HepG2 (cell line): Measurements from ENCODE around the gene IQCN. TPM values are rescaled to one million over a fixed set of nuclear protein-coding genes. Genes with fewer than 3 reads are reported as not detected.

Source experiments
- FOXK1 ChIP-seq: sonication (generic); formaldehyde crosslinking; IDR thresholded peaks from 2 replicates; pipeline ENCODE4 v1.4.0; 2020; ENCODE audit warnings: low read depth, missing genetic modification reagents, borderline replicate concordance
- FOXO1 ChIP-seq: sonication (generic); formaldehyde crosslinking; IDR thresholded peaks from 2 replicates; pipeline ENCODE4 v1.4.0; 2020; ENCODE audit warnings: missing genetic modification reagents
- POGZ ChIP-seq: sonication (generic); formaldehyde crosslinking; IDR thresholded peaks from 2 replicates; pipeline ENCODE4 v1.4.0; 2020; ENCODE audit warnings: mild to moderate bottlenecking, missing genetic modification reagents
- POLR2A ChIP-seq, 2 experiments: IDR thresholded peaks; 2 replicates each; pipeline ENCODE4 v1.6.1; 2011; ENCODE audit warnings: low read depth in 2 of 2, low read length in 2 of 2, mild to moderate bottlenecking in 1 of 2, moderate library complexity in 1 of 2; ENCODE audit not compliant: insufficient read depth in 1 of 2
- SP5 ChIP-seq: IDR thresholded peaks from 2 replicates; pipeline ENCODE4 v1.6.1; 2016; ENCODE audit warnings: low read depth, borderline replicate concordance
- ZBTB7B ChIP-seq: sonication (generic); formaldehyde crosslinking; IDR thresholded peaks from 2 replicates; pipeline ENCODE4 v1.4.0; 2020; ENCODE audit warnings: missing genetic modification reagents
- ZNF256 ChIP-seq: sonication (generic); formaldehyde crosslinking; conservative IDR thresholded peaks from 2 replicates; pipeline ENCODE4 v1.4.0; 2020; ENCODE audit warnings: missing genetic modification reagents
- ZNF33B ChIP-seq: sonication (generic); formaldehyde crosslinking; IDR thresholded peaks from 2 replicates; pipeline ENCODE4 v1.5.1; 2020; ENCODE audit warnings: mild to moderate bottlenecking, missing genetic modification reagents
- ZNF703 ChIP-seq: sonication (generic); formaldehyde crosslinking; IDR thresholded peaks from 2 replicates; pipeline ENCODE4 v1.5.1; 2020; ENCODE audit warnings: missing genetic modification reagents, mild to moderate bottlenecking, moderate library complexity, borderline replicate concordance
- ZNF883 ChIP-seq: sonication (generic); formaldehyde crosslinking; IDR thresholded peaks from 2 replicates; pipeline ENCODE4 v1.5.1; 2020; ENCODE audit warnings: mild to moderate bottlenecking, missing genetic modification reagents; ENCODE audit errors: not compliant biosample characterization
- polyA plus RNA-seq, 8 experiments: library from polyadenylated mRNA; depleted of rRNA in 3 of 8; stranded (reverse) in 7 of 8; unstranded in 1 of 8; fragments of >200 nt; fragmentation: Illumina TruSeq in 4 of 8; extraction: Trizol in 4 of 8; gene quantifications; 2 replicates each; pipeline versions ENCODE4 v1.2.1 to v1.2.3, GENCODE V29; 2011 to 2016; ENCODE audit warnings: low read depth in 4 of 8, missing spikeins in 1 of 8, mixed read lengths in 1 of 8; ENCODE audit not compliant: insufficient read depth in 1 of 8
- total RNA-seq, 5 experiments: library from RNA; depleted of rRNA; stranded (reverse); fragments of >200 nt; fragmentation: Illumina TruSeq; extraction: Trizol; gene quantifications; 2 replicates each; pipeline ENCODE4 v1.2.3, GENCODE V29; 2016; ENCODE audit warnings: low read depth in 1 of 5
- TF ChIP-seq, protein P1 (sequence below): sonication (generic); formaldehyde crosslinking; IDR thresholded peaks from 2 replicates; pipeline ENCODE4 v1.4.0; 2020; ENCODE audit warnings: missing genetic modification reagents
- TF ChIP-seq, protein P2 (sequence below): sonication (generic); formaldehyde crosslinking; IDR thresholded peaks from 2 replicates; pipeline ENCODE4 v1.4.0; 2020; ENCODE audit warnings: mild to moderate bottlenecking, missing genetic modification reagents
- TF ChIP-seq, protein P3 (sequence below): sonication (generic); formaldehyde crosslinking; IDR thresholded peaks from 2 replicates; pipeline ENCODE4 v1.4.0; 2020; ENCODE audit warnings: missing genetic modification reagents
- TF ChIP-seq, protein P4 (sequence below): sonication (generic); formaldehyde crosslinking; IDR thresholded peaks from 2 replicates; pipeline ENCODE4 v1.4.0; 2020; ENCODE audit warnings: mild to moderate bottlenecking, missing genetic modification reagents
- TF ChIP-seq, protein P5 (sequence below): sonication (generic); formaldehyde crosslinking; IDR thresholded peaks from 2 replicates; pipeline ENCODE4 v1.5.0; 2020; ENCODE audit warnings: missing genetic modification reagents
- TF ChIP-seq, protein P6 (sequence below): sonication (generic); formaldehyde crosslinking; IDR thresholded peaks from 2 replicates; pipeline ENCODE4 v1.4.0; 2020; ENCODE audit warnings: mild to moderate bottlenecking, missing genetic modification reagents

IQCN gene
- total and polyA plus RNA-seq, 2 of the 13 experiments (the other 11 are each of a cell fraction or from before 2014, with no cell fraction given): 0.04 to 0.18 TPM

DNA sequence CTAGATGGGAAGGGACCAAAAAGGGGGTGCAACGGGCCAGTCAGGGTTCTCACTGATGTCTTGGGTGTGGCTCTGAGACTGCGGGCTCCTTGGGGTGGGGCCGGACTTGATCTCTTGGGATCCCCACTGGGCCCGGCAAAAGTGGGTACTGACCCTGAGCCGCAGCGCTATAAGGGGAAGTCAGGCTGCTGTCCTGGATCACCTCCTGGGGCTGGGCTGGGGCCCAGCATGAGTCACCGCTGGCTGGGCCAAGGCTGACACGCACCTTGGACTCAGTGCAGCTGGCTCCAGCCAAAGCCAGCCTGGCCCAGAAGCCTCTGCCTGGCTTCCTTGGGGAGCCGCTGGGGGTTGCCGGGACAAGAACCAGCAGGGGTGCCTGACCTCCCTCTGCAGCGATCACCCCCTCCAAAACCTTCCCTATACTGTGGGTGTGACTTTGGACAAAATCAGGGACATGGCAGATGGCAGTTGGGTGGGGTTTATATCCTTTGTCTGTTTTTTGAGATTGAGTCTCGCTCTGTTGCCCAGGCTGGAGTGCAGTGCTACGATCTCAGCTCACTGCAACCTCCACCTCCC lies 617 bp upstream of the IQCN start (continued):
- TF ChIP-seq ZNF883 (CRISPR knock-in tag) (no peak), FOXK1 (CRISPR knock-in tag) (no peak), ZBTB7B (peak; percentile 32; the same call in 1 of the 2 replicates), ZNF33B (no peak), ZNF703 (CRISPR knock-in tag) (no peak), FOXO1 (CRISPR knock-in tag) (no peak; the same call in 1 of the 2 replicates), ZNF256 (CRISPR knock-in tag) (no peak), POGZ (CRISPR knock-in tag) (no peak), POLR2A (IDR thresholded peaks at IDR 0.05; ENCODE audit: insufficient read depth in 1 of 2, low read depth in 2 of 2, low read length in 2 of 2) (peak in 1 of 2 experiments; percentile 75), SP5 (CRISPR knock-in tag) (no peak)
- TF ChIP-seq, protein P1, sequence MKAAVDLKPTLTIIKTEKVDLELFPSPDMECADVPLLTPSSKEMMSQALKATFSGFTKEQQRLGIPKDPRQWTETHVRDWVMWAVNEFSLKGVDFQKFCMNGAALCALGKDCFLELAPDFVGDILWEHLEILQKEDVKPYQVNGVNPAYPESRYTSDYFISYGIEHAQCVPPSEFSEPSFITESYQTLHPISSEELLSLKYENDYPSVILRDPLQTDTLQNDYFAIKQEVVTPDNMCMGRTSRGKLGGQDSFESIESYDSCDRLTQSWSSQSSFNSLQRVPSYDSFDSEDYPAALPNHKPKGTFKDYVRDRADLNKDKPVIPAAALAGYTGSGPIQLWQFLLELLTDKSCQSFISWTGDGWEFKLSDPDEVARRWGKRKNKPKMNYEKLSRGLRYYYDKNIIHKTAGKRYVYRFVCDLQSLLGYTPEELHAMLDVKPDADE: no peak
- TF ChIP-seq, protein P2, sequence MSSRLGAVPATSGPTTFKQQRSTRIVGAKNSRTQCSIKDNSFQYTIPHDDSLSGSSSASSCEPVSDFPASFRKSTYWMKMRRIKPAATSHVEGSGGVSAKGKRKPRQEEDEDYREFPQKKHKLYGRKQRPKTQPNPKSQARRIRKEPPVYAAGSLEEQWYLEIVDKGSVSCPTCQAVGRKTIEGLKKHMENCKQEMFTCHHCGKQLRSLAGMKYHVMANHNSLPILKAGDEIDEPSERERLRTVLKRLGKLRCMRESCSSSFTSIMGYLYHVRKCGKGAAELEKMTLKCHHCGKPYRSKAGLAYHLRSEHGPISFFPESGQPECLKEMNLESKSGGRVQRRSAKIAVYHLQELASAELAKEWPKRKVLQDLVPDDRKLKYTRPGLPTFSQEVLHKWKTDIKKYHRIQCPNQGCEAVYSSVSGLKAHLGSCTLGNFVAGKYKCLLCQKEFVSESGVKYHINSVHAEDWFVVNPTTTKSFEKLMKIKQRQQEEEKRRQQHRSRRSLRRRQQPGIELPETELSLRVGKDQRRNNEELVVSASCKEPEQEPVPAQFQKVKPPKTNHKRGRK (CRISPR knock-in tag): no peak
- TF ChIP-seq, protein P3, sequence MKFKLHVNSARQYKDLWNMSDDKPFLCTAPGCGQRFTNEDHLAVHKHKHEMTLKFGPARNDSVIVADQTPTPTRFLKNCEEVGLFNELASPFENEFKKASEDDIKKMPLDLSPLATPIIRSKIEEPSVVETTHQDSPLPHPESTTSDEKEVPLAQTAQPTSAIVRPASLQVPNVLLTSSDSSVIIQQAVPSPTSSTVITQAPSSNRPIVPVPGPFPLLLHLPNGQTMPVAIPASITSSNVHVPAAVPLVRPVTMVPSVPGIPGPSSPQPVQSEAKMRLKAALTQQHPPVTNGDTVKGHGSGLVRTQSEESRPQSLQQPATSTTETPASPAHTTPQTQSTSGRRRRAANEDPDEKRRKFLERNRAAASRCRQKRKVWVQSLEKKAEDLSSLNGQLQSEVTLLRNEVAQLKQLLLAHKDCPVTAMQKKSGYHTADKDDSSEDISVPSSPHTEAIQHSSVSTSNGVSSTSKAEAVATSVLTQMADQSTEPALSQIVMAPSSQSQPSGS (CRISPR knock-in tag): 0 out of 2 replicates have a peak, but pooled peaks have one; percentile 54
- TF ChIP-seq, protein P4, sequence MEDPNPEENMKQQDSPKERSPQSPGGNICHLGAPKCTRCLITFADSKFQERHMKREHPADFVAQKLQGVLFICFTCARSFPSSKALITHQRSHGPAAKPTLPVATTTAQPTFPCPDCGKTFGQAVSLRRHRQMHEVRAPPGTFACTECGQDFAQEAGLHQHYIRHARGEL (CRISPR knock-in tag): no peak
- TF ChIP-seq, protein P5, sequence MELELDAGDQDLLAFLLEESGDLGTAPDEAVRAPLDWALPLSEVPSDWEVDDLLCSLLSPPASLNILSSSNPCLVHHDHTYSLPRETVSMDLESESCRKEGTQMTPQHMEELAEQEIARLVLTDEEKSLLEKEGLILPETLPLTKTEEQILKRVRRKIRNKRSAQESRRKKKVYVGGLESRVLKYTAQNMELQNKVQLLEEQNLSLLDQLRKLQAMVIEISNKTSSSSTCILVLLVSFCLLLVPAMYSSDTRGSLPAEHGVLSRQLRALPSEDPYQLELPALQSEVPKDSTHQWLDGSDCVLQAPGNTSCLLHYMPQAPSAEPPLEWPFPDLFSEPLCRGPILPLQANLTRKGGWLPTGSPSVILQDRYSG (CRISPR knock-in tag): no peak
- TF ChIP-seq, protein P6, sequence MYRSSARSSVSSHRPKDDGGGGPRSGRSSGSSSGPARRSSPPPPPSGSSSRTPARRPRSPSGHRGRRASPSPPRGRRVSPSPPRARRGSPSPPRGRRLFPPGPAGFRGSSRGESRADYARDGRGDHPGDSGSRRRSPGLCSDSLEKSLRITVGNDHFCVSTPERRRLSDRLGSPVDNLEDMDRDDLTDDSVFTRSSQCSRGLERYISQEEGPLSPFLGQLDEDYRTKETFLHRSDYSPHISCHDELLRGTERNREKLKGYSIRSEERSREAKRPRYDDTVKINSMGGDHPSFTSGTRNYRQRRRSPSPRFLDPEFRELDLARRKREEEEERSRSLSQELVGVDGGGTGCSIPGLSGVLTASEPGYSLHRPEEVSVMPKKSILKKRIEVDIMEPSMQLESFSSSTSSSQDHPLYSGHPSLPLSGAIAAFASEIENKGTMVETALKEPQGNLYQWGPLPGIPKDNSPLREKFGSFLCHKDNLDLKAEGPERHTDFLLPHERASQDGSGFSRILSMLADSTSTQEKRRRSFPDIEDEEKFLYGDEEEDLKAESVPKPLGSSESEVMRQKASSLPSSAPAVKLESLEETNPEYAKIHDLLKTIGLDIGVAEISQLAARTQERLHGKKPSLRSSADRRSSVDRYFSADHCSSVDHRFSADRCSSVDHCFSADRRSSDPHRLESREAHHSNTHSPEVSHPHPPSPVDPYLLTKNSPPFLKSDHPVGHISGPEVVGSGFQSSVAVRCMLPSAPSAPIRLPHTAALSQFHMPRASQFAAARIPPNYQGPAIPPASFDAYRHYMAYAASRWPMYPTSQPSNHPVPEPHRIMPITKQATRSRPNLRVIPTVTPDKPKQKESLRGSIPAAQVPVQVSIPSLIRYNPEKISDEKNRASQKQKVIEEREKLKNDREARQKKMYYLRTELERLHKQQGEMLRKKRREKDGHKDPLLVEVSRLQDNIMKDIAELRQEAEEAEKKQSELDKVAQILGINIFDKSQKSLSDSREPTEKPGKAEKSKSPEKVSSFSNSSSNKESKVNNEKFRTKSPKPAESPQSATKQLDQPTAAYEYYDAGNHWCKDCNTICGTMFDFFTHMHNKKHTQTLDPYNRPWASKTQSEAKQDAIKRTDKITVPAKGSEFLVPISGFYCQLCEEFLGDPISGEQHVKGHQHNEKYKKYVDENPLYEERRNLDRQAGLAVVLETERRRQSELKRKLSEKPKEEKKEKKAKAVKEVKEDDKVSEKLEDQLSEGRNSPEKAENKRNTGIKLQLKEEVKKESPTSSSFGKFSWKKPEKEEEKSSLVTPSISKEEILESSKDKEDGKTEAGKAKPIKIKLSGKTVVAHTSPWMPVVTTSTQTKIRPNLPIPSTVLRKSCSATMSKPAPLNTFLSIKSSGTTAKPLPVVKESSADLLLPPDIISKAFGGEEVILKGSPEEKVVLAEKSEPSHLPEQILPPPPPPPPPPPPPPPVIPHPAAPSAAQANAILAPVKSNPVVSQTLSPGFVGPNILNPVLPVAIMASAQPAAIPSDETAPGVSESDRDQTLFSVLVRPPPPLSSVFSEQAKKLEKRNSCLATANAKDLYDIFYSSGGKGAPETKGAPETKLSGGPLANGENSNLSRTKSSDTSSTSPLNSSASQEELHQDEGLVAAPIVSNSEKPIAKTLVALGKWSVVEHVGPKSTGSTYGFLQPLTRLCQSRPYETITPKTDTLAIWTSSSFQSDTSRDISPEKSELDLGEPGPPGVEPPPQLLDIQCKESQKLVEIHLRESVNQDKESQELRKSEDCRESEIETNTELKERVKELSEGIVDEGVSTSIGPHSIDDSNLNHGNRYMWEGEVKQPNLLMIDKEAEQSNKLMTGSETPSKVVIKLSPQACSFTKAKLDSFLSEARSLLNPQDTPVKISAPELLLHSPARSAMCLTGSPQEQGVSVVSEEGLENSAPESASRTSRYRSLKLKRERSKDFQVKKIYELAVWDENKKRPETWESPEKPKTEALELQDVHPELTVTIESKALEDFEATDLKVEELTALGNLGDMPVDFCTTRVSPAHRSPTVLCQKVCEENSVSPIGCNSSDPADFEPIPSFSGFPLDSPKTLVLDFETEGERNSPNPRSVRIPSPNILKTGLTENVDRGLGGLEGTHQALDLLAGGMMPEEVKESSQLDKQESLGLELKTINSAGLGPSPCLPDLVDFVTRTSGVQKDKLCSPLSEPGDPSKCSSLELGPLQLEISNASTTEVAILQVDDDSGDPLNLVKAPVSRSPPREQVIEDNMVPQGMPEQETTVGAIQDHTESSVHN: peak; percentile 41; the same call in 1 of the 2 replicates
